HepG2 (cell line): ENCODE measurements around the gene PCSK5. TPM values are rescaled to one million over a fixed set of nuclear protein-coding genes. Genes with fewer than 3 reads are reported as not detected.

Experiments
- ATAC-seq: fragments of 200-7000 bp; cut with Tn5 transposase; 3 replicates; pipeline ENCODE4 v1.9.1; 2020; ENCODE audit warnings: mild to moderate bottlenecking, moderate library complexity
- BruUV-seq: library from RNA; stranded (reverse); fragments of 400-500 nt; replicated peaks from 2 replicates; lab custom pipeline; 2021; lab: Mats Ljungman, UMichigan
- CTCF ChIA-PET: fragments of 300-600 bp; formaldehyde crosslinking; extraction: SDS; loops from one replicate; lab custom pipeline; 2021; ENCODE audit warnings: low total read pairs, inconsistent platforms, low intra/inter-chr PET ratio; lab: Yijun Ruan, JAX
- POLR2A ChIA-PET: fragments of 350-600 bp; sonication (Branson Sonifier 250); formaldehyde crosslinking; loops from one replicate; lab custom pipeline; 2020; ENCODE audit warnings: antibody characterized with exemption, inconsistent platforms; lab: Yijun Ruan, JAX
- DNase-seq: peaks from one replicate; pipeline ENCODE4 v3.0.0-alpha.2; 2015; ENCODE audit warnings: low spot score
- FAIRE-seq: peaks from 3 replicates; lab custom pipeline; 2011; peaks lifted over from hg19 to GRCh38; lab: Jason Lieb, UNC
- H2AFZ ChIP-seq: one replicate; pipeline ENCODE4 v1.6.1; 2011; ENCODE audit warnings: low read length, inconsistent platforms
- H3K27ac ChIP-seq: fragments of 300-600 bp; 3 replicates; pipeline ENCODE4 v1.8.0; 2011; ENCODE audit warnings: mixed run types, mild to moderate bottlenecking, mixed read lengths, low read length, inconsistent platforms; ENCODE audit not compliant: insufficient read depth; ENCODE audit errors: extremely low read length
- H3K27me3 ChIP-seq, 2 experiments: fragments of 200-600 bp in 1 of 2; 2 replicates in 1 of 2; 3 replicates in 1 of 2; pipeline versions ENCODE4 v1.6.0 to v1.8.0; 2011; ENCODE audit warnings: low read length in 2 of 2, mild to moderate bottlenecking in 2 of 2, moderate library complexity in 2 of 2, inconsistent platforms in 1 of 2; ENCODE audit not compliant: insufficient read depth in 2 of 2, control insufficient read depth in 1 of 2
- H3K36me3 ChIP-seq, 2 experiments: fragments of 200-600 bp in 1 of 2; replicated peaks in 1 of 2; 2 replicates in 1 of 2; 3 replicates in 1 of 2; pipeline versions ENCODE4 v1.5.1 to v1.8.0; 2011; ENCODE audit warnings: low read length in 2 of 2, inconsistent platforms in 1 of 2; ENCODE audit not compliant: insufficient read depth in 2 of 2, control insufficient read depth in 1 of 2
- H3K4me1 ChIP-seq: 2 replicates; pipeline ENCODE4 v1.5.1; 2012; ENCODE audit warnings: low read length, inconsistent platforms; ENCODE audit not compliant: insufficient read depth
- H3K4me2 ChIP-seq: 2 replicates; pipeline ENCODE4 v1.6.0; 2011; ENCODE audit warnings: low read depth, low read length, inconsistent platforms
- H3K4me3 ChIP-seq, 3 experiments: fragments of 200-600 bp in 1 of 3; sonication (generic), shearing (Covaris generic) in 1 of 3; replicated peaks in 1 of 3; 2 replicates each; pipeline ENCODE4 v1.5.1; 2011 to 2016; ENCODE audit warnings: low read length in 3 of 3, inconsistent platforms in 2 of 3, low read depth in 2 of 3, mild to moderate bottlenecking in 2 of 3, control low read depth in 1 of 3, mixed read lengths in 1 of 3; ENCODE audit not compliant: insufficient read depth in 1 of 3
- H3K79me2 ChIP-seq: one replicate; pipeline ENCODE4 v1.6.1; 2011; ENCODE audit warnings: low read length, inconsistent platforms; ENCODE audit not compliant: insufficient read depth
- H3K9ac ChIP-seq: 2 replicates; pipeline ENCODE4 v1.6.0; 2011; ENCODE audit warnings: mild to moderate bottlenecking, low read depth, low read length, inconsistent platforms; ENCODE audit not compliant: insufficient read depth
- H3K9me3 ChIP-seq: 2 replicates; pipeline ENCODE4 v1.5.1; 2012; ENCODE audit warnings: mild to moderate bottlenecking, low read length
- H4K20me1 ChIP-seq: 2 replicates; pipeline ENCODE4 v1.6.0; 2011; ENCODE audit warnings: inconsistent platforms, mild to moderate bottlenecking, low read length, moderate library complexity; ENCODE audit not compliant: insufficient read depth
- ISL2 ChIP-seq: sonication (generic); formaldehyde crosslinking; IDR thresholded peaks from 2 replicates; pipeline ENCODE4 v1.5.0; 2020; ENCODE audit warnings: missing genetic modification reagents
- MIER3 ChIP-seq: IDR thresholded peaks from 2 replicates; pipeline ENCODE4 v1.6.1; 2016; ENCODE audit warnings: missing compliant biosample characterization, borderline replicate concordance
- PBX2 ChIP-seq: IDR thresholded peaks from 2 replicates; pipeline ENCODE4 v1.6.1; 2016; ENCODE audit warnings: control low read depth
- PRDM10 ChIP-seq: sonication (generic); formaldehyde crosslinking; IDR thresholded peaks from 2 replicates; pipeline ENCODE4 v1.4.0; 2020; ENCODE audit warnings: low read depth, missing genetic modification reagents
- YEATS2 ChIP-seq: sonication (generic); formaldehyde crosslinking; IDR thresholded peaks from 2 replicates; pipeline ENCODE4 v1.4.0; 2020; ENCODE audit warnings: missing genetic modification reagents, borderline replicate concordance
- ZFP82 ChIP-seq: sonication (generic); formaldehyde crosslinking; IDR thresholded peaks from 2 replicates; pipeline ENCODE4 v1.5.1; 2020; ENCODE audit warnings: mild to moderate bottlenecking, missing genetic modification reagents, borderline replicate concordance
- WGBS: methylation state at CpG from one replicate; pipeline ENCODE4 v1.1.6; 2017; ENCODE audit warnings: low lambda C conversion rate; 5-methylcytosine and 5-hydroxymethylcytosine counted together
- in situ Hi-C: cut with HindIII; loops from 2 replicates; pipeline ENCODE4 v1.10.0; 2017; ENCODE audit warnings: low pct_unique_long_range_greater_than_20kb; ENCODE audit not compliant: extremely low pct_ligation_motif_present
- intact Hi-C: fragments of 100-400 bp; cut with micrococcal nuclease; formaldehyde crosslinking; loops from one replicate; pipeline ENCODE4 v1.10.0; 2022; ENCODE audit not compliant: unreplicated experiment
- polyA plus RNA-seq, 8 experiments: library from polyadenylated mRNA; depleted of rRNA in 3 of 8; stranded (reverse) in 7 of 8; unstranded in 1 of 8; fragments of >200 nt; fragmentation: Illumina TruSeq in 4 of 8; extraction: Trizol in 4 of 8; gene quantifications; 2 replicates each; pipeline versions ENCODE4 v1.2.1 to v1.2.3, GENCODE V29; 2011 to 2016; ENCODE audit warnings: low read depth in 4 of 8, missing spikeins in 1 of 8, mixed read lengths in 1 of 8; ENCODE audit not compliant: insufficient read depth in 1 of 8
- total RNA-seq, 5 experiments: library from RNA; depleted of rRNA; stranded (reverse); fragments of >200 nt; fragmentation: Illumina TruSeq; extraction: Trizol; gene quantifications; 2 replicates each; pipeline ENCODE4 v1.2.3, GENCODE V29; 2016; ENCODE audit warnings: low read depth in 1 of 5

Gene PCSK5
- total and polyA plus RNA-seq, 2 of the 13 experiments (the other 11 are each of a cell fraction or from before 2014, with no cell fraction given), result 0.55 to 0.66 TPM

GRCh38 chr9:76355886-76356285 is 465.4 kb downstream of the PCSK5 start:
- H2AFZ ChIP-seq, result no peak overlapping the region
- CTCF ChIA-PET, result no interaction called here
- H3K4me3 ChIP-seq, result no peak overlapping the region
- in situ Hi-C loops, result no loop called here
- BruUV-seq, result no TSS peak
- no peaks in the 10 kb centered on the region for H3K79me2 ChIP-seq
- TF ChIP-seq ISL2 (CRISPR knock-in tag), result no peak
- no peak for TF ChIP-seq PRDM10 (CRISPR knock-in tag)
- no peak for TF ChIP-seq ZFP82 (CRISPR knock-in tag)
- TF ChIP-seq MIER3, result no peak
- TF ChIP-seq PBX2 (CRISPR knock-in tag), result no peak
- no peak for TF ChIP-seq YEATS2 (CRISPR knock-in tag)
- TF ChIP-seq, all 625 proteins: peak for 0
- Histone ChIP-seq H3K4me1 (0 out of 2 replicates have a peak, but pooled peaks cover 5% of the 10 kb centered on the region), H3K27ac (no peak overlapping the region), H3K4me2 (no peak overlapping the region), H3K9me3 (no peaks in the 10 kb centered on the region), H3K36me3 (no peaks in the 10 kb centered on the region), H3K9ac (no peak overlapping the region), H3K27me3 (no peaks in the 10 kb centered on the region), H4K20me1 (no peaks in the 10 kb centered on the region)
- POLR2A ChIA-PET, result no interaction called here
- ATAC-seq, result no peak
- 51% methylated on average over 6 of the region's 6 CpGs for WGBS
- intact Hi-C loops, result no loop called here
- FAIRE-seq, result no peak
- no peak for DNase-seq
